ENCODE results near the gene LRRC36.

- TF ChIP-seq SIN3A (IDR thresholded peaks at IDR 0.05; ENCODE audit: borderline replicate concordance in 2 of 2, control insufficient read depth in 1 of 2, low read depth in 2 of 2, low read length in 2 of 2): no peak
- no peak for TF ChIP-seq EZH2 (IDR thresholded peaks at IDR 0.05; ENCODE audit: borderline replicate concordance, low read depth, low read length)
- no peak for TF ChIP-seq IRF1 (CRISPR knock-in tag; IDR thresholded peaks at IDR 0.05; ENCODE audit: borderline replicate concordance)
- no peak for TF ChIP-seq RBM34 (IDR thresholded peaks at IDR 0.05; ENCODE audit: borderline replicate concordance, insufficient read depth, low read length)
- TF ChIP-seq TAF15 (IDR thresholded peaks at IDR 0.05; ENCODE audit: low read depth, low read length): no peak
- TF ChIP-seq CREB3 (tag; conservative IDR thresholded peaks at IDR 0.05; ENCODE audit: low read depth): no peak
- TF ChIP-seq KLF16 (IDR thresholded peaks at IDR 0.05): no peak
- no peak for TF ChIP-seq REST (IDR thresholded peaks at IDR 0.05; ENCODE audit: borderline replicate concordance)
- no peak for TF ChIP-seq REST (CRISPR knock-in tag; IDR thresholded peaks at IDR 0.05; ENCODE audit: low read depth)
- TF ChIP-seq ZNF263 (CRISPR knock-in tag; IDR thresholded peaks at IDR 0.05; ENCODE audit: borderline replicate concordance): no peak
- no peak for TF ChIP-seq NFE2 (IDR thresholded peaks at IDR 0.05; ENCODE audit: low read depth)
- TF ChIP-seq ZNF507 (tag; conservative IDR thresholded peaks at IDR 0.05): no peak
These were observed 71.4 kb downstream of the LRRC36 start for GRCh38 chr16:67397812-67398545.

All from K562 (cell line).